Measurements from ENCODE around the gene ISL2.

GRCh38 chr15:76342382-76343201 lies 6.0 kb downstream of the ISL2 start:
- TF ChIP-seq USF2 (IDR thresholded peaks at IDR 0.05) (no peak), POLR2A (IDR thresholded peaks at IDR 0.05; ENCODE audit: low read length) (no peak), RNF2 (IDR thresholded peaks at IDR 0.05; ENCODE audit: borderline replicate concordance, low read depth) (no peak), CTCF (IDR thresholded peaks at IDR 0.05) (no peak)
